ENCODE measurements around the gene ZNF284. TPM values are rescaled to one million over a fixed set of nuclear protein-coding genes. Genes with fewer than 3 reads are reported as not detected.

The ZNF284 gene
- total and polyA plus RNA-seq, 12 donors: 0.65 to 2.6 (median 1.8) TPM

- peak within 1 kb of the TSS; percentile 52 to 81 (median 71) for H3K4me3 ChIP-seq
- H3K36me3 ChIP-seq: peaks cover 0 to 27% (median 14%) of the 10 kb centered on the region in 9 donors
- intact Hi-C loops (cut with DNase I): loop anchor here in 4 of 10 donors (1.0 to 5.0 kb wide), 6 partner anchors 19 to 70 kb away; partner anchors contain the start of genes ZNF155 (in 2 of the 4), ZNF225 (in 2 of the 4), ZNF224 (in 1 of the 4) and ZNF230 (in 1 of the 4)
- peaks cover 3 to 21% (median 12%) of the 10 kb centered on the region in 9 donors for H3K4me1 ChIP-seq
- WGBS, 2 donors: 1% methylated on average over 38 of the region's 38 CpGs
- TF ChIP-seq CTCF (IDR thresholded peaks at IDR 0.05): no peak
- H3K27ac ChIP-seq: peak within 1 kb of the TSS in 9 of 10 donors; percentile 49 to 82 (median 64)
- DNase-seq: peak; percentile 92 to 97
- H3K9me3 ChIP-seq: peaks cover 0 to 28% (median 0%) of the 10 kb centered on the region in 11 donors
- peaks cover 0 to 37% (median 18%) of the 10 kb centered on the region in 7 donors for H3K27me3 ChIP-seq
- ATAC-seq: peak; percentile 100
These were observed 20.1 kb upstream of the ZNF284 start, which contains the start of gene ZNF223 for GRCh38 chr19:44051650-44052402. Gene ZNF223, plus strand, starts transcription at chr19:44052036. Its CDS starts 3,141 bp downstream, at chr19:44055177.

- 90 to 91% methylated on average over 5 of the region's 5 CpGs for WGBS, 2 donors
- TF ChIP-seq CTCF (IDR thresholded peaks at IDR 0.05): no peak
- H3K36me3 ChIP-seq: peaks cover 0 to 67% (median 40%) of the 10 kb centered on the region in 9 donors
- ATAC-seq: no peak
- intact Hi-C loops (cut with DNase I): no loop called here
- H3K9me3 ChIP-seq: peaks cover 0 to 45% (median 0%) of the 10 kb centered on the region in 11 donors
- H3K4me3 ChIP-seq: no peak overlapping the region
- peaks cover 3 to 18% (median 12%) of the 10 kb centered on the region in 9 donors for H3K4me1 ChIP-seq
- no peak overlapping the region for H3K27ac ChIP-seq
- DNase-seq: no peak
- H3K27me3 ChIP-seq: no peaks in the 10 kb centered on the region
These were observed 16.1 kb upstream of the ZNF284 start for GRCh38 chr19:44055870-44056269.

- Histone ChIP-seq H3K9me3 (peaks cover 0 to 60% (median 0%) of the 10 kb centered on the region in 11 donors), H3K4me1 (no peaks in the 10 kb centered on the region), H3K27me3 (no peaks in the 10 kb centered on the region), H3K4me3 (no peak overlapping the region), H3K36me3 (peaks cover 2 to 100% (median 71%) of the 10 kb centered on the region in 9 donors), H3K27ac (no peak overlapping the region)
- ATAC-seq (peak in 1 of 8 donors; percentile 13), DNase-seq (no peak)
- TF ChIP-seq CTCF (IDR thresholded peaks at IDR 0.05): no peak
- 95 to 97% methylated on average over 2 of the region's 2 CpGs for WGBS, 2 donors
- intact Hi-C loops (cut with DNase I): no loop called here
These were observed 12.7 kb upstream of the ZNF284 start for GRCh38 chr19:44059229-44059628.

GRCh38 chr19:44061038-44061437, 10.9 kb upstream of the ZNF284 start:
- no peak overlapping the region for H3K27ac ChIP-seq
- no peak for ATAC-seq
- no peak for DNase-seq
- H3K9me3 ChIP-seq: peaks cover 0 to 63% (median 12%) of the 10 kb centered on the region in 11 donors
- H3K36me3 ChIP-seq: peaks cover 2 to 100% (median 76%) of the 10 kb centered on the region in 9 donors
- H3K27me3 ChIP-seq: no peaks in the 10 kb centered on the region
- no peaks in the 10 kb centered on the region for H3K4me1 ChIP-seq
- 93 to 97% methylated on average over 1 of the region's 1 CpG for WGBS, 2 donors
- intact Hi-C loops (cut with DNase I): no loop called here
- TF ChIP-seq CTCF (IDR thresholded peaks at IDR 0.05): no peak
- H3K4me3 ChIP-seq: no peak overlapping the region

All from heart right ventricle (tissue), 16 donors.